ENCODE results near the gene PPCS. TPM values are rescaled to one million over a fixed set of nuclear protein-coding genes. Genes with fewer than 3 reads are reported as not detected.

PPCS gene
- total and polyA plus RNA-seq, 9 of the 15 experiments (the other 6 are each of a cell fraction or from before 2014, with no cell fraction given), result 7.9 to 34.6 (median 14.8) TPM

GRCh38 chr1:42456010-42456753 is at the start of gene PPCS, which contains the start of gene ZMYND12 (continued):
- 0 out of 2 replicates have a peak, but pooled peaks have one; percentile 16 for TF ChIP-seq ZNF589 (CRISPR knock-in tag; IDR thresholded peaks at IDR 0.05; ENCODE audit: low read depth)
- peak; percentile 74 for TF ChIP-seq MEIS2 (IDR thresholded peaks at IDR 0.05; ENCODE audit: partially characterized antibody)
- TF ChIP-seq ZNF282 (CRISPR knock-in tag; IDR thresholded peaks at IDR 0.05), result no peak
- TF ChIP-seq HNRNPH1 (optimal IDR thresholded peaks at IDR 0.05; ENCODE audit: low read depth, low read length), result no peak
- TF ChIP-seq ZNF696 (CRISPR knock-in tag; conservative IDR thresholded peaks at IDR 0.05), result no peak
- TF ChIP-seq MGA (IDR thresholded peaks at IDR 0.05), result peak; percentile 88
- TF ChIP-seq E2F4 (CRISPR knock-in tag; IDR thresholded peaks at IDR 0.05; ENCODE audit: low read depth), result no peak
- TF ChIP-seq ID3 (CRISPR knock-in tag; IDR thresholded peaks at IDR 0.05), result no peak
- no peak for TF ChIP-seq ID3 (tag; IDR thresholded peaks at IDR 0.05)
- TF ChIP-seq ZNF12 (CRISPR knock-in tag; IDR thresholded peaks at IDR 0.05), result no peak
- TF ChIP-seq FOXP4 (CRISPR knock-in tag; IDR thresholded peaks at IDR 0.05; ENCODE audit: borderline replicate concordance), result no peak
- TF ChIP-seq ZNF584 (CRISPR knock-in tag; IDR thresholded peaks at IDR 0.05; ENCODE audit: low read depth), result no peak

All from K562 (cell line).